Caco-2 (cell line): ENCODE measurements around the gene CDC34. TPM values are rescaled to one million over a fixed set of nuclear protein-coding genes. Genes with fewer than 3 reads are reported as not detected.

Experiments used
- BruUV-seq: library from RNA; stranded (reverse); fragments of 400-500 nt; replicated peaks from 2 replicates; lab custom pipeline; 2021; lab: Mats Ljungman, UMichigan
- CTCF ChIA-PET: fragments of 300-600 bp; sonication (Branson Sonifier 250); formaldehyde crosslinking; loops from one replicate; lab custom pipeline; 2022; ENCODE audit warnings: antibody characterized with exemption; lab: Charles Lee
- POLR2A ChIA-PET: fragments of 300-600 bp; sonication (Branson Sonifier 250); formaldehyde crosslinking; loops from one replicate; lab custom pipeline; 2022; ENCODE audit warnings: antibody characterized with exemption; lab: Charles Lee
- DNase-seq, 2 experiments: peaks; one replicate each; pipeline versions ENCODE4 v3.0.0 to v3.0.0-alpha.2; 2020 to 2022
- H3K27me3 ChIP-seq: replicated peaks from 2 replicates; pipeline ENCODE4 v1.6.0; 2011; ENCODE audit warnings: low read length; ENCODE audit not compliant: control insufficient read depth, insufficient read depth
- H3K36me3 ChIP-seq: 2 replicates; pipeline ENCODE4 v1.5.1; 2011; ENCODE audit warnings: low read length; ENCODE audit not compliant: control insufficient read depth, insufficient read depth
- H3K4me1 ChIP-seq: fragments of 250-450 bp; sonication (Bioruptor Pico); 2 replicates; pipeline ENCODE4 v1.5.1; 2020; ENCODE audit warnings: mild to moderate bottlenecking
- H3K4me3 ChIP-seq: 2 replicates; pipeline ENCODE4 v1.5.1; 2011; ENCODE audit warnings: low read depth, mild to moderate bottlenecking, control low read depth, low read length
- H3K9me3 ChIP-seq: fragments of 250-450 bp; sonication (Bioruptor Pico); 2 replicates; pipeline ENCODE4 v1.5.1; 2020; ENCODE audit warnings: mild to moderate bottlenecking, moderate library complexity
- H3K27ac Mint-ChIP-seq: one replicate; pipeline ENCODE4 v1.8.0; 2022; ENCODE audit warnings: mixed read lengths; ENCODE audit not compliant: unreplicated experiment
- H3K27me3 Mint-ChIP-seq: one replicate; pipeline ENCODE4 v1.8.0; 2022; ENCODE audit warnings: mixed read lengths; ENCODE audit not compliant: insufficient read depth, unreplicated experiment
- H3K36me3 Mint-ChIP-seq: one replicate; pipeline ENCODE4 v1.8.0; 2022; ENCODE audit warnings: mild to moderate bottlenecking, mixed read lengths; ENCODE audit not compliant: insufficient read depth, unreplicated experiment
- H3K4me1 Mint-ChIP-seq: one replicate; pipeline ENCODE4 v1.8.0; 2022; ENCODE audit warnings: low read depth, mixed read lengths; ENCODE audit not compliant: unreplicated experiment
- H3K4me3 Mint-ChIP-seq: one replicate; pipeline ENCODE4 v1.8.0; 2022; ENCODE audit warnings: mild to moderate bottlenecking, moderate library complexity, mixed read lengths; ENCODE audit not compliant: unreplicated experiment
- H3K9me3 Mint-ChIP-seq: one replicate; pipeline ENCODE4 v1.8.0; 2022; ENCODE audit warnings: mixed read lengths; ENCODE audit not compliant: unreplicated experiment
- CTCF ChIP-seq, 2 experiments: fragments of 200-600 bp in 1 of 2; IDR thresholded peaks; 1 replicate in 1 of 2; 2 replicates in 1 of 2; pipeline versions ENCODE4 v1.5.1 to v1.8.0; 2011 to 2022; ENCODE audit warnings: antibody characterized with exemption in 1 of 2, control low read depth in 1 of 2, inconsistent platforms in 1 of 2, low read depth in 1 of 2, low read length in 1 of 2, mild to moderate bottlenecking in 1 of 2, moderate library complexity in 1 of 2; ENCODE audit not compliant: insufficient read depth in 1 of 2, severe bottlenecking in 1 of 2, unreplicated experiment in 1 of 2
- intact Hi-C: fragments of 100-400 bp; cut with micrococcal nuclease; formaldehyde crosslinking; loops from one replicate; pipeline ENCODE4 v1.10.0; 2022; ENCODE audit not compliant: unreplicated experiment
- total RNA-seq: library from RNA; stranded (reverse); gene quantifications from 2 replicates; pipeline ENCODE4 v1.2.3, GENCODE V29; 2022

CDC34 gene
- total RNA-seq, 1 experiment from 2014 or later, result 129 TPM

- no peak for TF ChIP-seq CTCF (IDR thresholded peaks at IDR 0.05; ENCODE audit: insufficient read depth in 1 of 2, low read depth in 1 of 2, low read length in 1 of 2, severe bottlenecking in 1 of 2, unreplicated experiment in 1 of 2)
- Mint-ChIP-seq H3K27ac (no peak overlapping the region), H3K4me3 (no peak overlapping the region), H3K4me1 (peaks cover 16% of the 10 kb centered on the region), H3K36me3 (peaks cover 20% of the 10 kb centered on the region), H3K27me3 (no peaks in the 10 kb centered on the region), H3K9me3 (no peaks in the 10 kb centered on the region)
- POLR2A ChIA-PET, result no interaction called here
- no peaks in the 10 kb centered on the region for H3K36me3 ChIP-seq
- H3K4me1 ChIP-seq, result peaks cover 13% of the 10 kb centered on the region
- no peaks in the 10 kb centered on the region for H3K9me3 ChIP-seq
- H3K4me3 ChIP-seq, result no peak overlapping the region
- no TSS peak for BruUV-seq
- CTCF ChIA-PET, result no interaction called here
- no peak for DNase-seq
- intact Hi-C loops, result no loop called here
- H3K27me3 ChIP-seq, result no peaks in the 10 kb centered on the region
These were observed 12.1 kb upstream of the CDC34 start for GRCh38 chr19:519449-519865.

DNA sequence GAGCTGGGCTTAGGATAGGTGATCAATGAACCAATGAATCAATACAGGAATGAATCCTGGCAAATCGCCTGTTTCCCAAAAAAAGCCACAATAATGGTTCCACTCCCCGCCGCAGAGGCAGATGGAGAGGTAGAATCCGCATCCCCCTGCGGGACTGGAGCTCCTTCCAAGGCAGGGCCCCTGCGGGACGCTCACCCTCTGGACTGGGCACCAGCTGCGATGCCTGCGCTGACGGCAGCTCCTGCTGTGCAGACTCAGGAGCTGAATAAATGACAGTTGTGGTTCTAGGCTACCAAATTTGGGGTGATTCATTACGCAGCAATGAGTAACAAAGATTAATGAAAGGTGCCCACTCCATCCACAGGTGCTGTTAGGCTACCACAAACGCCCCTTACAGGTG, 8.8 kb upstream of the CDC34 start:
- Mint-ChIP-seq H3K9me3 (no peaks in the 10 kb centered on the region), H3K27ac (no peak overlapping the region), H3K27me3 (no peaks in the 10 kb centered on the region), H3K36me3 (peaks cover 5% of the 10 kb centered on the region), H3K4me3 (no peak overlapping the region), H3K4me1 (no peaks in the 10 kb centered on the region)
- POLR2A ChIA-PET, result no interaction called here
- Histone ChIP-seq H3K4me1 (peaks cover under 1% of the 10 kb centered on the region; the same call in 1 of the 2 replicates), H3K4me3 (no peak overlapping the region), H3K27me3 (no peaks in the 10 kb centered on the region), H3K36me3 (no peaks in the 10 kb centered on the region), H3K9me3 (no peaks in the 10 kb centered on the region)
- TF ChIP-seq CTCF (IDR thresholded peaks at IDR 0.05; ENCODE audit: insufficient read depth in 1 of 2, low read depth in 1 of 2, low read length in 1 of 2, severe bottlenecking in 1 of 2, unreplicated experiment in 1 of 2), result no peak
- no peak for DNase-seq
- no TSS peak for BruUV-seq
- intact Hi-C loops, result no loop called here
- CTCF ChIA-PET, result no interaction called here

- Mint-ChIP-seq H3K27ac (no peak overlapping the region), H3K36me3 (peaks cover 5% of the 10 kb centered on the region), H3K9me3 (no peaks in the 10 kb centered on the region), H3K4me3 (no peak overlapping the region), H3K27me3 (no peaks in the 10 kb centered on the region), H3K4me1 (peaks cover 6% of the 10 kb centered on the region)
- intact Hi-C loops, result no loop called here
- H3K9me3 ChIP-seq, result no peaks in the 10 kb centered on the region
- no peaks in the 10 kb centered on the region for H3K27me3 ChIP-seq
- H3K4me1 ChIP-seq, result peaks cover 12% of the 10 kb centered on the region
- BruUV-seq, result no TSS peak
- CTCF ChIA-PET, result interaction anchor here (0.5 to 0.7 kb wide), 2 partner anchors 63 to 1334 kb away, joined by 6 to 8 read pairs; no protein-coding TSS in a partner anchor
- no peaks in the 10 kb centered on the region for H3K36me3 ChIP-seq
- no peak for DNase-seq
- no peak overlapping the region for H3K4me3 ChIP-seq
- POLR2A ChIA-PET, result interaction anchor here (0.5 kb wide), 1 partner anchor 42 kb away, joined by 4 read pairs; no protein-coding TSS in a partner anchor
- TF ChIP-seq CTCF (IDR thresholded peaks at IDR 0.05; ENCODE audit: insufficient read depth in 1 of 2, low read depth in 1 of 2, low read length in 1 of 2, severe bottlenecking in 1 of 2, unreplicated experiment in 1 of 2), result no peak
These were observed 7.4 kb upstream of the CDC34 start for GRCh38 chr19:524062-524674.
